ENCODE data around the gene CFLAR.

CFLAR gene

DNA sequence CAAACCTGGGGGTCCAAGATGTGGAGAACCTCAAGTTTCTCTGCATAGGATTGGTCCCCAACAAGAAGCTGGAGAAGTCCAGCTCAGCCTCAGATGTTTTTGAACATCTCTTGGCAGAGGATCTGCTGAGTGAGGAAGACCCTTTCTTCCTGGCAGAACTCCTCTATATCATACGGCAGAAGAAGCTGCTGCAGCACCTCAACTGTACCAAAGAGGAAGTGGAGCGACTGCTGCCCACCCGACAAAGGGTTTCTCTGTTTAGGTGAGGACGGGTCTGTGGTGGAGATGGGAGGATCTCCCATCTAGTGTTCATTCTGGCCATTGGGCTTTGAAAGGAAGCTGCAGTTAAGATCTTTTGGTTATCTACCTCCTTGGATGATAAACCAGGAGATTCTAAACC lies 69.9 kb downstream of the CFLAR start:
- Histone ChIP-seq H3K4me1 (ENCODE audit: control insufficient read depth, insufficient read depth, low read length) (no peaks in the 10 kb centered on the region), H3K27ac (ENCODE audit: low read depth, low read length) (no peak overlapping the region), H3K9me3 (ENCODE audit: control insufficient read depth, insufficient read depth, low read depth, low read length) (no peaks in the 10 kb centered on the region), H3K9ac (ENCODE audit: low read length) (no peak overlapping the region), H3K36me3 (ENCODE audit: control insufficient read depth, insufficient read depth, low read length) (peaks cover 13% of the 10 kb centered on the region), H3K27me3 (ENCODE audit: control insufficient read depth, insufficient read depth, low read length) (no peaks in the 10 kb centered on the region), H3K4me3 (ENCODE audit: low read depth, low read length) (no peak overlapping the region)

DNA sequence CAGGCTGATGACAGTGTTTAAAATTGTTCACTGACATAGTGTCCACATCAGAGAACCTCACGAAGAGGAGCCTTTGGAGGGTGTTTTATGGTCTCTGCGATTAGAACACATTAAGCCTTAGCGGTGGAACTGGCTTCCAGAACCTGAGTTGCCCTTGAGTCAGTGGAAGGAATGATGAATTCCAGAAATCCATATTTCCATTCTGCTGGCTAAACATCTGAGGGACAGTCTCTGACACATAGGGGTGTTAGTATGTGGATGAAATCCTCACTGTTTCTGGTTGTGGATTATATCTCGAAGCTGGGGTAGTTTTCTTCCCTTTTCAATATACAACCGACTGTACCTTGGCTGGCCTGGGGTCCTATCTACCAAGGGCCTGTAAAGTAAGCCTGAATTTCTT lies 71.0 kb downstream of the CFLAR start:
- no peaks in the 10 kb centered on the region for H3K9me3 ChIP-seq (ENCODE audit: control insufficient read depth, insufficient read depth, low read depth, low read length)
- H3K36me3 ChIP-seq (ENCODE audit: control insufficient read depth, insufficient read depth, low read length) = peaks cover 13% of the 10 kb centered on the region
- H3K27ac ChIP-seq (ENCODE audit: low read depth, low read length) = no peak overlapping the region
- H3K4me1 ChIP-seq (ENCODE audit: control insufficient read depth, insufficient read depth, low read length) = no peaks in the 10 kb centered on the region
- H3K27me3 ChIP-seq (ENCODE audit: control insufficient read depth, insufficient read depth, low read length) = no peaks in the 10 kb centered on the region
- H3K4me3 ChIP-seq (ENCODE audit: low read depth, low read length) = no peak overlapping the region
- no peak overlapping the region for H3K9ac ChIP-seq (ENCODE audit: low read length)

DNA sequence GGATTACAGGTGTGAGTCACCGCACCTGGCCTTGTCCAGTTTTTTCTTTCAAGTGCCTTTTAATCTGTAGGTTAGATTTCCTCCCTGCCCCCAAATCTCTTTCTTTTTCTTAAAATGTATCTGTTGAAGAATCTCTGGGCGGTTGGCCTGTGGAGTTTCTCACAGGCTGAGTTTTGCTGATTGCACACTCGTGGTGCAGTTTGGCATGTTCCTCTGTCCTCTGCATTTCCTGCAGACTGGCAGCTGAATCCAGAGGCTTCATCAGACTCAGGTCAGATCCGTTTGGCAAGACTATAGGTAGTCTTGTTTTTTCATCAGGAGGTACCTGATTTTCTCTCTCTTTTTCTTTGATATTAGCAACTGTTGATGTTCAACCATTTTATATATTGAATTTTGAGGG lies 72.5 kb downstream of the CFLAR start:
- no peak overlapping the region for H3K27ac ChIP-seq (ENCODE audit: low read depth, low read length)
- H3K9ac ChIP-seq (ENCODE audit: low read length) = no peak overlapping the region
- peaks cover 14% of the 10 kb centered on the region for H3K36me3 ChIP-seq (ENCODE audit: control insufficient read depth, insufficient read depth, low read length)
- no peaks in the 10 kb centered on the region for H3K27me3 ChIP-seq (ENCODE audit: control insufficient read depth, insufficient read depth, low read length)
- no peaks in the 10 kb centered on the region for H3K9me3 ChIP-seq (ENCODE audit: control insufficient read depth, insufficient read depth, low read depth, low read length)
- no peaks in the 10 kb centered on the region for H3K4me1 ChIP-seq (ENCODE audit: control insufficient read depth, insufficient read depth, low read length)
- no peak overlapping the region for H3K4me3 ChIP-seq (ENCODE audit: low read depth, low read length)

GRCh38 chr2:201191132-201191875 lies 75.3 kb downstream of the CFLAR start:
- H3K27ac ChIP-seq (ENCODE audit: low read depth, low read length) = no peak overlapping the region
- H3K9ac ChIP-seq (ENCODE audit: low read length) = no peak overlapping the region
- H3K9me3 ChIP-seq (ENCODE audit: control insufficient read depth, insufficient read depth, low read depth, low read length) = no peaks in the 10 kb centered on the region
- no peak overlapping the region for H3K4me3 ChIP-seq (ENCODE audit: low read depth, low read length)
- H3K36me3 ChIP-seq (ENCODE audit: control insufficient read depth, insufficient read depth, low read length) = peaks cover 18% of the 10 kb centered on the region; the same call in 1 of the 2 replicates
- H3K27me3 ChIP-seq (ENCODE audit: control insufficient read depth, insufficient read depth, low read length) = no peaks in the 10 kb centered on the region
- no peaks in the 10 kb centered on the region for H3K4me1 ChIP-seq (ENCODE audit: control insufficient read depth, insufficient read depth, low read length)

DNA sequence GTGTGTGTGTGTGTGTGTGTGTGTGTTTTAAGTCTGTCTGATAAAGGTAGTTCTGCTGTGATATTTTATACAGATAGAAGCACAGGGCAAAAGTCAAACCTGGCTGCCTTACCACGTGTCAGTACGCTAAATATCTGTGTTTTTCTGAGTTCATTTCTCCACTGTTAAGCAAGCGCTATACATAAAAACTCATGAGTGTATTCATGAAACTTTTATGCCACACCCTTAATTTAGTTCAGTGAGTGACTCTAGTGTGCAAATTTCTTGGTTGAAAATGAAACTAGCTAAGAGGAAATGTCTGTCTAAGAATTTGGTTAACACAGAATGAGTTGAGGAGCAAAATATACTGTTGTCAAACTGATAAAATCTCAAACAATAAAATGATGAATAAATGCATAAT lies 78.1 kb downstream of the CFLAR start:
- Histone ChIP-seq H3K36me3 (ENCODE audit: control insufficient read depth, insufficient read depth, low read length) (peaks cover 17% of the 10 kb centered on the region; the same call in 1 of the 2 replicates), H3K27ac (ENCODE audit: low read depth, low read length) (no peak overlapping the region), H3K9me3 (ENCODE audit: control insufficient read depth, insufficient read depth, low read depth, low read length) (no peaks in the 10 kb centered on the region), H3K27me3 (ENCODE audit: control insufficient read depth, insufficient read depth, low read length) (no peaks in the 10 kb centered on the region), H3K9ac (ENCODE audit: low read length) (no peak overlapping the region), H3K4me1 (ENCODE audit: control insufficient read depth, insufficient read depth, low read length) (no peaks in the 10 kb centered on the region), H3K4me3 (ENCODE audit: low read depth, low read length) (no peak overlapping the region)

GRCh38 chr2:201195331-201195730 lies 79.4 kb downstream of the CFLAR start:
- H3K36me3 ChIP-seq (ENCODE audit: control insufficient read depth, insufficient read depth, low read length) = peaks cover 17% of the 10 kb centered on the region; the same call in 1 of the 2 replicates
- no peak overlapping the region for H3K9ac ChIP-seq (ENCODE audit: low read length)
- H3K27ac ChIP-seq (ENCODE audit: low read depth, low read length) = no peak overlapping the region
- no peaks in the 10 kb centered on the region for H3K4me1 ChIP-seq (ENCODE audit: control insufficient read depth, insufficient read depth, low read length)
- no peaks in the 10 kb centered on the region for H3K27me3 ChIP-seq (ENCODE audit: control insufficient read depth, insufficient read depth, low read length)
- H3K9me3 ChIP-seq (ENCODE audit: control insufficient read depth, insufficient read depth, low read depth, low read length) = no peaks in the 10 kb centered on the region
- no peak overlapping the region for H3K4me3 ChIP-seq (ENCODE audit: low read depth, low read length)

- H3K9me3 ChIP-seq (ENCODE audit: control insufficient read depth, insufficient read depth, low read depth, low read length) = no peaks in the 10 kb centered on the region
- H3K27me3 ChIP-seq (ENCODE audit: control insufficient read depth, insufficient read depth, low read length) = no peaks in the 10 kb centered on the region
- H3K4me1 ChIP-seq (ENCODE audit: control insufficient read depth, insufficient read depth, low read length) = no peaks in the 10 kb centered on the region
- no peak overlapping the region for H3K27ac ChIP-seq (ENCODE audit: low read depth, low read length)
- peaks cover 17% of the 10 kb centered on the region; the same call in 1 of the 2 replicates for H3K36me3 ChIP-seq (ENCODE audit: control insufficient read depth, insufficient read depth, low read length)
- no peak overlapping the region for H3K9ac ChIP-seq (ENCODE audit: low read length)
- no peak overlapping the region for H3K4me3 ChIP-seq (ENCODE audit: low read depth, low read length)
Measured at GRCh38 chr2:201196003-201196402, 80.0 kb downstream of the CFLAR start.

DNA sequence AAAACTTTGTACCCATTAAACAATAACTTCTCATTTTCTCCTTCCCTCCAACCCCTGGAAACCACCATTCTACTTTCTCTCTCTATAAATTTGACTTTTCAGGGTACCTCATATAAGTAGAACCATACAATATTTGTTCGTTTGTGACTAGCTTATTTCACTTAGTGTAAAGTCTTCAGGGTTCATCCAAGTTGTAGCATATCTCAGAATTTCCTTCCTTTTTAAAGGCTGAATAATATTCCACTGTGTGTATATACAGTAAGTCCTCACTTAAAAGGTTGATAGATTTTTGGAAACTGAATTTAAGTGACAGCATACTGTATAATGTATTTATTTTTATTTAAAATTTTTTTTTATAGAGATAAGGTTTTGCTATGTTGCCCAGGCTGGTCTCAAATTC lies 80.8 kb downstream of the CFLAR start:
- H3K9ac ChIP-seq (ENCODE audit: low read length) = no peak overlapping the region
- H3K4me3 ChIP-seq (ENCODE audit: low read depth, low read length) = no peak overlapping the region
- H3K27me3 ChIP-seq (ENCODE audit: control insufficient read depth, insufficient read depth, low read length) = no peaks in the 10 kb centered on the region
- peaks cover 20% of the 10 kb centered on the region; the same call in 1 of the 2 replicates for H3K36me3 ChIP-seq (ENCODE audit: control insufficient read depth, insufficient read depth, low read length)
- no peak overlapping the region for H3K27ac ChIP-seq (ENCODE audit: low read depth, low read length)
- no peaks in the 10 kb centered on the region for H3K9me3 ChIP-seq (ENCODE audit: control insufficient read depth, insufficient read depth, low read depth, low read length)
- H3K4me1 ChIP-seq (ENCODE audit: control insufficient read depth, insufficient read depth, low read length) = no peaks in the 10 kb centered on the region

- Histone ChIP-seq H3K27me3 (ENCODE audit: control insufficient read depth, insufficient read depth, low read length) (no peaks in the 10 kb centered on the region), H3K9ac (ENCODE audit: low read length) (no peak overlapping the region), H3K27ac (ENCODE audit: low read depth, low read length) (no peak overlapping the region), H3K4me3 (ENCODE audit: low read depth, low read length) (no peak overlapping the region), H3K36me3 (ENCODE audit: control insufficient read depth, insufficient read depth, low read length) (peaks cover 20% of the 10 kb centered on the region; the same call in 1 of the 2 replicates), H3K4me1 (ENCODE audit: control insufficient read depth, insufficient read depth, low read length) (no peaks in the 10 kb centered on the region), H3K9me3 (ENCODE audit: control insufficient read depth, insufficient read depth, low read depth, low read length) (no peaks in the 10 kb centered on the region)
Measured at GRCh38 chr2:201197781-201198180, 81.8 kb downstream of the CFLAR start.

DNA sequence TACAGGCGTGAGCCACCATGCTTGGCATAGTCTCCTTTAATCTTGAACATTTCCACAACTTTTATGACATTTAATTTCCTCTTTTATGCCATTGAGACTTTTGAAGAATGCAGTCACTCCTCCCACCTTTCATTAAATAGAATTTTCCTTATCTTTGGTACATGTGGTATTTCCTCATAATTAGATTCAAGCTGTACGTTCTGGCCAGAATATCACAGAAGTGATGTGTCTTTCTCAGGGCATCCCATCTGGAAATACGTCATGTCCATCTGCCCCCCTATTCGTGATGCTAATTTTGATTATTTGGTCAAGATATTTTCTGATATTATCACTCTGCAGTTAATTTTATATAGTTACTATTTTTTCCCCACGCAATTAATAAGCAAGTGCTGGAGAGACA lies 83.9 kb downstream of the CFLAR start:
- Histone ChIP-seq H3K9ac (ENCODE audit: low read length) (no peak overlapping the region), H3K27ac (ENCODE audit: low read depth, low read length) (no peak overlapping the region), H3K27me3 (ENCODE audit: control insufficient read depth, insufficient read depth, low read length) (no peaks in the 10 kb centered on the region), H3K4me3 (ENCODE audit: low read depth, low read length) (no peak overlapping the region), H3K4me1 (ENCODE audit: control insufficient read depth, insufficient read depth, low read length) (no peaks in the 10 kb centered on the region), H3K9me3 (ENCODE audit: control insufficient read depth, insufficient read depth, low read depth, low read length) (no peaks in the 10 kb centered on the region), H3K36me3 (ENCODE audit: control insufficient read depth, insufficient read depth, low read length) (peaks cover 12% of the 10 kb centered on the region; the same call in 1 of the 2 replicates)

DNA sequence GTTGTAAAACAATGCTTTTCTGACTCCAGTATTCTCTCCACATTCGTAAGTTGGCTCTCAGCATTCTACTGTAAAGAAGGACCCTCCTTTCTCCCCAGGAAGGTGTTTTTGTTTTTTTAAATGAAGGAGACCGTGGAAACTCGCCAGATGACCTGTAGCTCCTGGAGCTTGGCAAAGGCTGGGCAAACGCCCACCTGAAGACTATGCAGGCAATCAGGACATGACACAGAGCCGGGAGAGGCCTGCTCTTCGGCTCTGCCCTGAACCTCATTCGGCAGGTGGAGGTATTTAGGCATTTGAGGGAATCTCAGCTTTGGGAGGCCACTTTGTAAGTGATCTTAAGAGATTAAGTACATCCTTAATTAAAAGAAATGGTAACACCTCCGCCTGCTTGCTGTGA lies 84.4 kb downstream of the CFLAR start:
- Histone ChIP-seq H3K36me3 (ENCODE audit: control insufficient read depth, insufficient read depth, low read length) (peaks cover 12% of the 10 kb centered on the region; the same call in 1 of the 2 replicates), H3K4me3 (ENCODE audit: low read depth, low read length) (no peak overlapping the region), H3K4me1 (ENCODE audit: control insufficient read depth, insufficient read depth, low read length) (no peaks in the 10 kb centered on the region), H3K27ac (ENCODE audit: low read depth, low read length) (no peak overlapping the region), H3K9me3 (ENCODE audit: control insufficient read depth, insufficient read depth, low read depth, low read length) (no peaks in the 10 kb centered on the region), H3K27me3 (ENCODE audit: control insufficient read depth, insufficient read depth, low read length) (no peaks in the 10 kb centered on the region), H3K9ac (ENCODE audit: low read length) (no peak overlapping the region)

Measured in HUES6 (cell line).